Measurements from ENCODE around the gene NMD3. TPM values are rescaled to one million over a fixed set of nuclear protein-coding genes. Genes with fewer than 3 reads are reported as not detected.

Gene NMD3
- total RNA-seq, 1 experiment from 2014 or later: 55.6 TPM

- no peaks in the 10 kb centered on the region for H4K20me1 ChIP-seq (ENCODE audit: control insufficient read depth, insufficient read depth, insufficient read length)
- H3K14ac ChIP-seq (ENCODE audit: insufficient read depth, low read length): no peak overlapping the region
- peak overlapping the region in 2 of 3 experiments; percentile 2 to 7; a peak in 1 of 7 replicates for H3K27ac Mint-ChIP-seq
- no peak overlapping the region for H2BK12ac ChIP-seq (ENCODE audit: insufficient read length, low read depth, low read length)
- H4K5ac ChIP-seq (ENCODE audit: insufficient read length, low read depth, low read length): no peak overlapping the region
- DNase-seq: no peak
- no peak overlapping the region for H2BK5ac ChIP-seq (ENCODE audit: insufficient read length, low read length)
- no peaks in the 10 kb centered on the region for H3K27me3 Mint-ChIP-seq (ENCODE audit: low read depth)
- no peaks in the 10 kb centered on the region for H3K79me2 ChIP-seq (ENCODE audit: insufficient read depth, low read length)
- H3K27ac ChIP-seq (ENCODE audit: insufficient read length, low read depth, low read length): no peak overlapping the region
- no peaks in the 10 kb centered on the region for H3K79me1 ChIP-seq (ENCODE audit: insufficient read depth, low read depth, low read length, poor library complexity, severe bottlenecking)
- H3K9me3 ChIP-seq (ENCODE audit: control insufficient read depth, low read depth, low read length): no peaks in the 10 kb centered on the region
- H2BK15ac ChIP-seq (ENCODE audit: low read depth, low read length): no peak overlapping the region
- no peak overlapping the region for H3K23ac ChIP-seq (ENCODE audit: insufficient read length, low read depth, low read length)
- H3K27me3 ChIP-seq (ENCODE audit: insufficient read depth, low read length): no peaks in the 10 kb centered on the region
- H3K4me2 ChIP-seq (ENCODE audit: insufficient read depth, insufficient read length, low read length): no peak overlapping the region
- no peak for TF ChIP-seq CTCF (conservative IDR thresholded peaks at IDR 0.05)
- H4K8ac ChIP-seq (replicated peaks; ENCODE audit: insufficient read length, low read depth, low read length): no peak overlapping the region
- peaks cover 12 to 21% (median 14%) of the 10 kb centered on the region in 3 experiments for H3K36me3 Mint-ChIP-seq (ENCODE audit: insufficient read depth in 1 of 3, low read depth in 3 of 3)
- no peak overlapping the region for H3K4me3 Mint-ChIP-seq
- no peak overlapping the region for H3T11ph ChIP-seq (ENCODE audit: low read length)
- no peak overlapping the region for H2AK5ac ChIP-seq (ENCODE audit: insufficient read length, low read length)
- H3K9ac ChIP-seq (ENCODE audit: extremely low read depth, insufficient read length, low read length): no peak overlapping the region
- no peak overlapping the region for H3K18ac ChIP-seq (ENCODE audit: insufficient read length, low read depth, low read length)
- no peak overlapping the region for H4K91ac ChIP-seq (ENCODE audit: insufficient read length, low read depth, low read length)
- H3K4me1 Mint-ChIP-seq: peaks cover 0 to 3% of the 10 kb centered on the region in 2 experiments; a peak in 1 of 4 replicates
- no peak overlapping the region for H2BK120ac ChIP-seq (ENCODE audit: low read depth, low read length, poor library complexity, severe bottlenecking)
- no peak overlapping the region for H2BK20ac ChIP-seq (ENCODE audit: low read depth, low read length, poor library complexity, severe bottlenecking)
- peaks cover 6 to 7% of the 10 kb centered on the region in 2 experiments; a peak in 2 of 5 replicates for H3K9me3 Mint-ChIP-seq
- H3K56ac ChIP-seq (ENCODE audit: insufficient read length, low read depth, low read length): no peak overlapping the region
- no peaks in the 10 kb centered on the region for H3K4me1 ChIP-seq (ENCODE audit: insufficient read depth, low read length)
- H3K23me2 ChIP-seq (ENCODE audit: insufficient read length, low read depth, low read length, poor library complexity, severe bottlenecking): no peaks in the 10 kb centered on the region
- no peak overlapping the region for H2AFZ ChIP-seq (ENCODE audit: low read length)
- no CpG with 5 or more reads among the region's 3 CpGs for WGBS (ENCODE audit: extremely low coverage, insufficient read length, low lambda C conversion rate)
- no peak overlapping the region for H3K4ac ChIP-seq (ENCODE audit: low read depth, low read length)
Observed at GRCh38 chr3:161268601-161269000, 47.5 kb downstream of the NMD3 start.
